BJ (cell line): ENCODE data around the gene RFXANK. TPM values are rescaled to one million over a fixed set of nuclear protein-coding genes. Genes with fewer than 3 reads are reported as not detected.
"Not testable (repeated sequence)": the region's sequence is repeated elsewhere in the genome, so short reads cannot be mapped to it uniquely, and the experiment has no call there.

Experiments
- CTCF ChIA-PET: fragments of 350-600 bp; formaldehyde crosslinking; extraction: SDS; loops from one replicate; lab custom pipeline; 2021; ENCODE audit warnings: antibody characterized with exemption, inconsistent platforms; lab: Yijun Ruan, JAX
- POLR2A ChIA-PET: fragments of 300-600 bp; sonication (Branson Sonifier 250); formaldehyde crosslinking; extraction: SDS; loops from one replicate; lab custom pipeline; 2021; ENCODE audit warnings: antibody characterized with exemption; lab: Charles Lee
- DNase-seq: peaks from one replicate; pipeline ENCODE4 v3.0.0-alpha.2; 2011; ENCODE audit warnings: low read depth
- H3K27me3 ChIP-seq: 2 replicates; pipeline ENCODE4 v1.6.0; 2011; ENCODE audit warnings: low read length; ENCODE audit not compliant: control insufficient read depth, insufficient read depth
- H3K36me3 ChIP-seq: 2 replicates; pipeline ENCODE4 v1.5.1; 2011; ENCODE audit warnings: low read length; ENCODE audit not compliant: control insufficient read depth, insufficient read depth
- H3K4me3 ChIP-seq: 2 replicates; pipeline ENCODE4 v1.5.1; 2011; ENCODE audit warnings: low read depth, mild to moderate bottlenecking, control low read depth, low read length
- polyA plus RNA-seq: library from polyadenylated mRNA; depleted of rRNA; stranded (reverse); fragments of >200 nt; gene quantifications from 2 replicates; pipeline ENCODE4 v1.2.3, GENCODE V29; 2011
- TF ChIP-seq, protein P1 (sequence below): IDR thresholded peaks from 2 replicates; pipeline ENCODE4 v1.5.1; 2011; ENCODE audit warnings: low read depth, mild to moderate bottlenecking, control low read depth, inconsistent platforms, low read length, moderate library complexity; ENCODE audit not compliant: insufficient read depth

RFXANK gene
- polyA plus RNA-seq, 1 experiment, result 72.5 TPM

DNA sequence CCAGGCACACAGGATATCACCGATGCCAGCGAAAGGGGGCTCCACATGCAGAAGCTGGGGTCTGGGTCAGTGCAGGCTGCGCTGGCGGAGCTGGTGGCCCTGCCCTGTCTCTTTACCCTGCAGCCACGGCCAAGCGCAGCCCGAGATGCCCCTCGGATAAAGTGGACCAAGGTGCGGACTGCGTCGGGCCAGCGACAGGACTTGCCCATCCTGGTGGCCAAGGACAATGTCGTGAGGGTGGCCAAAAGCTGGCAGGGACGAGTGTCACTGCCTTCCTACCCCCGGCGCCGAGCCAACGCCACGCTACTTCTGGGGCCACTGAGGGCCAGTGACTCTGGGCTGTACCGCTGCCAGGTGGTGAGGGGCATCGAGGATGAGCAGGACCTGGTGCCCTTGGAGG, 26.9 kb downstream of the RFXANK start:
- Histone ChIP-seq H3K27me3 (peaks cover 1% of the 10 kb centered on the region), H3K4me3 (no peak overlapping the region), H3K36me3 (no peaks in the 10 kb centered on the region)
- POLR2A ChIA-PET, result no interaction called here
- CTCF ChIA-PET, result no interaction called here
- TF ChIP-seq, protein P1, sequence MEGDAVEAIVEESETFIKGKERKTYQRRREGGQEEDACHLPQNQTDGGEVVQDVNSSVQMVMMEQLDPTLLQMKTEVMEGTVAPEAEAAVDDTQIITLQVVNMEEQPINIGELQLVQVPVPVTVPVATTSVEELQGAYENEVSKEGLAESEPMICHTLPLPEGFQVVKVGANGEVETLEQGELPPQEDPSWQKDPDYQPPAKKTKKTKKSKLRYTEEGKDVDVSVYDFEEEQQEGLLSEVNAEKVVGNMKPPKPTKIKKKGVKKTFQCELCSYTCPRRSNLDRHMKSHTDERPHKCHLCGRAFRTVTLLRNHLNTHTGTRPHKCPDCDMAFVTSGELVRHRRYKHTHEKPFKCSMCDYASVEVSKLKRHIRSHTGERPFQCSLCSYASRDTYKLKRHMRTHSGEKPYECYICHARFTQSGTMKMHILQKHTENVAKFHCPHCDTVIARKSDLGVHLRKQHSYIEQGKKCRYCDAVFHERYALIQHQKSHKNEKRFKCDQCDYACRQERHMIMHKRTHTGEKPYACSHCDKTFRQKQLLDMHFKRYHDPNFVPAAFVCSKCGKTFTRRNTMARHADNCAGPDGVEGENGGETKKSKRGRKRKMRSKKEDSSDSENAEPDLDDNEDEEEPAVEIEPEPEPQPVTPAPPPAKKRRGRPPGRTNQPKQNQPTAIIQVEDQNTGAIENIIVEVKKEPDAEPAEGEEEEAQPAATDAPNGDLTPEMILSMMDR, result no peak
- DNase-seq, result no peak

DNA sequence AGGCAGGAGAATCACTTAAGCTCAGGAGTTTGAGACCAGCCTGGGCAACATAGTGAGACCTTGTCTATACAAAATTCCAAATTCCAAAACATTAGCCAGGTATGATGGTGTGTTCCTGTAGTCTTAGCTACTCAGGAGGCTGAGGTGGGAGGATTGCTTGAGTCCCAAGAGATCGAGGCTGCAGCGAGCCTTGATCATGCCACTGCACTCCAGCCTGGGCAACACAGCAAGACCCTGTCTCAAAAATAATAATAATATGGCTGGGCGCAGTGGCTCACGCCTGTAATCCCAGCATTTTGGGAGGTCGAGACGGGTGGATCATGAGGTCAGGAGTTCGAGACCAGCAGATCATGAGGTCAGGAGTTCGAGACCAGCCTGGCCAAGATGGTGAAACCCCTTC, 28.9 kb downstream of the RFXANK start:
- H3K4me3 ChIP-seq, POLR2A ChIA-PET, CTCF ChIA-PET: not testable (repeated sequence)

DNA sequence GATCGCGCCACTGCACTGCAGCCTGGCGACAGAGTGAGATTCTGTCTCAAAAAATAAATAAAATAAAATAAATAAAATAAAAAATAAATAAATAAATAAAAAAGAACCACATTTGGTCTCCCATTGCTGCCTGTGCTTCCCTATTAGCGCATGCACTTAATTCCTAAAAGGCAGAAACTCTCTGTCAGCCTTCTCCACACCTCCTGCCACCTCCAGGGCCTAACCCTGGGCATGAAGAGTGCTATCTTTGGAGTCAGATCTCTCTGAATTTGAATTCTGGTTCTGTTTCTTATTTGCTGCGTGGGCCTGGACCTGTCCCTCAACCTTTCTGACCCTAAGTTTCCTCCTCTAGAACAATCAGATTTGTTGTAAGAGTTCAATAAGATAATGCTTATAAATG, 31.0 kb downstream of the RFXANK start:
- peaks cover 5% of the 10 kb centered on the region for H3K27me3 ChIP-seq
- POLR2A ChIA-PET, result no interaction called here
- no peak for DNase-seq
- H3K36me3 ChIP-seq, result no peaks in the 10 kb centered on the region
- CTCF ChIA-PET, result no interaction called here
- TF ChIP-seq, protein P1, result no peak
- H3K4me3 ChIP-seq, result no peak overlapping the region

More for the DNA sequence above, 28.9 kb downstream of the RFXANK start:
- H3K36me3 ChIP-seq, DNase-seq, H3K27me3 ChIP-seq: not testable (repeated sequence)

DNA sequence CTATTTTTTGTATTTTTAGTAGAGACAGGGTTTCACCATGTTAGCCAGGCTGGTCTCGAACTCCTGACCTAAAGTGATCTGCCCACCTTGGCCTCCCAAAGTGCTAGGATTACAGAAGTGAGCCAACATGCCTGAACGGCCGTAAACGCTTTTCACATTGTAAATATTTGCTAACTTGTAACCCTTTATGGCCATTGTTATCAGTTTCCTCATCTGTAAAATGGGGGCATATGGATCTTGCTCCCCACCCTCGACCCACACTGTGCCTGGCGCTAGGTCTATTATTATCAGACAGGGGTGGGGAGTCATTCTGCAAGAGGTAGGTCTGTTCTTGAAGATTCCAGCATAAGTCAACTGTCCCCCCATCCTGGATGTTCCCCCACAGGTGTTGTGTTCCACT, 31.6 kb downstream of the RFXANK start:
- Histone ChIP-seq H3K36me3 (no peaks in the 10 kb centered on the region), H3K27me3 (peaks cover 7% of the 10 kb centered on the region), H3K4me3 (no peak overlapping the region)
- TF ChIP-seq, protein P1, result no peak
- CTCF ChIA-PET, result interaction anchor here (0.9 to 2.6 kb wide), 3 partner anchors 10 to 18 kb away, joined by 3 to 14 read pairs (median 3); no protein-coding TSS in a partner anchor
- DNase-seq, result no peak
- POLR2A ChIA-PET, result no interaction called here

DNA sequence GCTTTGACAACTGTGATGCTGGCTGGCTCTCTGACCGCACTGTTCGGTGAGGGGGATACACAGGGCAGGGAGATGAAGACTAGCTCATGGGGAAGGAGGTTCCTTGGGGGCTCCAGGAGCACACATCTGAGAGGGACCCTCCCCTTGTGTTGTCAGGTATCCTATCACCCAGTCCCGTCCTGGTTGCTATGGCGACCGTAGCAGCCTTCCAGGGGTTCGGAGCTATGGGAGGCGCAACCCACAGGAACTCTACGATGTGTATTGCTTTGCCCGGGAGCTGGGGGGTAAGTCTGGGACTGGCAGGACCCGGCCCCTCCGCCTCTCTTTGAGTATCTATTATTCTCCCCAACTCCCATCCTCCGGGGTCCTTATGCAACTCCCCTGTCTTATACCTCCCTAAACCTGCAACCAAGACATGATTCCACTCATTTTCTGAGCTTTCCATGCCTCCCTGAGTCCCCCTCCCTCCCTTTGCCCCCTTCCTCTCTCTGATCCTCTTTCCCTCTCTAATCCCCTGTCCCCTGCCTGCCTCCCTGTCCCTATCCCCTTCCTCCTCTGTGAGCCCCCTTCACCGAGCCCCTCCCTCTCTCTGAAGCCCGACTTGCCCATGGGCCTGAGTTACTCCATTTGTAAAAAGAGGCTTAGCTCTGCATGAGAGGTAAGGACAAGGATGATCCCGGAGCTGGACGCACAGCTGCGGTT, 32.2 kb downstream of the RFXANK start:
- DNase-seq, result no peak
- ChIA-PET POLR2A (no interaction called here), CTCF (interaction anchor here (0.9 to 2.6 kb wide), 4 partner anchors 9 to 19 kb away, joined by 3 to 14 read pairs (median 8); no protein-coding TSS in a partner anchor)
- H3K27me3 ChIP-seq, result peaks cover 8% of the 10 kb centered on the region
- H3K36me3 ChIP-seq, result no peaks in the 10 kb centered on the region
- H3K4me3 ChIP-seq, result no peak overlapping the region; the same call in 1 of the 2 replicates
- TF ChIP-seq, protein P1, result no peak
